ENCODE data around the gene ADCY1.

Gene ADCY1

DNA sequence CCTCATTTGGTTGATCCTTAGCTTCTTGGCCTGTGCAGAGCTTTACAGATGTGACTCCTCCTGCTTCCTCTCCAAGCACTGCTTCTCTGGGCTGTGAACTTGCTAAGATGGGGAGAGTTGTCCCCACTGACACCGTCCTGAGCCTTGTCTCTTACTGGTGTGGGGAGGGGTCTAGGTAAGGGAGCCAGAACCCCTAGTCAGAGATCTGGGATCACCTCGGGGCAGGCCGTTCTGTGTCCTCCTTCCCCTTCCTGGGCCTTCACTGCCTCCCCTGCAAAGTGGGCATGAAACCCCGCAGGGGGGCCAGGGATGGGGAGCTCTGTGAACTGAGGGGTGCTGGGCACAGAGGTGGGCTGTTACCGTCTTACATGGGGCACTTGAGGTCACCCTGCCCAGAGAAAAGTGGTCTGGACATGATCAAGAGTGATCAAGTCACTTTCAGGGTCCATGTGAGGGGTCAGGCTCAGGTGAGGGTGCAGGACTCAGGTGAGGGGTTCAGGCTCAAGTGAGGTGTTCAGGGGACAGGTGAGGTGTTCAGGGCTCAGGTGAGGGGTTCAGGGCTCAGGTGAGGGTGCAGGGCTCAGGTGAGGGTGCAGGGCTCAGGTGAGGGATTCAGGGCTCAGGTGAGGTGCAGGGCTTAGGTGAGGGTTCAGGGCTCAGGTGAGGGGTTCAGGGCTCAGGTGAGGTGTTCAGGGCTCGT, 86.2 kb downstream of the ADCY1 start:
- no peak for TF ChIP-seq CTCF (IDR thresholded peaks at IDR 0.05; ENCODE audit: low read depth, low read length)
- no peak overlapping the region for H3K4me3 ChIP-seq (ENCODE audit: low read depth, low read length)

- TF ChIP-seq CTCF (IDR thresholded peaks at IDR 0.05; ENCODE audit: low read depth, low read length), result no peak
- H3K4me3 ChIP-seq (ENCODE audit: low read depth, low read length), result no peak overlapping the region
Observed at GRCh38 chr7:45660901-45661211, 86.7 kb downstream of the ADCY1 start.

DNA sequence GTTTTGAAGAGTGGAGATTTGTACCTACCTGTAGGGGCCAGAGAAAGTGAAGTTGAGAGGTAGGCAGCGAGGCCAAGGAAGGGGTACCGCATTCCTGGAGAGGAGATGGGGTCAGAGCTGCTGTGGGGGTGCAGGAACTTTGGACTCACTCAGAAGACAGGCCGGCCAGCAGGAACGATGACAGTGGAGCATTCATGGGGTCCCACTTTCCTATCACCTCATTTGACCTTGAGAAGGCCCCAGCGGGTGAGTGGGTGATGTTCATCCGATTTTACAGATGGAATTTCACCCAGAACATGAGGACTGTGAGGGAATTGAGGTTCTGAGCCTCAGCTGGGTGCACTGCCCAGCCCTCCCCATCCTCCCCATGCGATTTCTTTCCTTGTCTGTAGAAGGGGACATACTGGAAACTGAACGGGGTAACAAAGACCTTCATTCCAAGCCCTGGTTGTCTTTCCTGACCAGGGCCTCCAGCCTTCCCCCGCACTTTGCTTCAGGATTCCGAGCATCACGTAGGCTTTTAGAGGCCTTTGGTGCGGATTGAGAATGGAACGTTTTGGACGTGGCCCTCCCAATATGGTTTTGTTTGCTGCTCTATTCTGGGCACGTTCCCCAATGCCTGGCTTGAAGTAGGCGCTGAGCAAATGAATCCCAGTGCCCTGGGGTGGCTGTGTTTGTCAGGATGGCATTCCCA, 87.3 kb downstream of the ADCY1 start:
- H3K4me3 ChIP-seq (ENCODE audit: low read depth, low read length), result no peak overlapping the region
- no peak for TF ChIP-seq CTCF (IDR thresholded peaks at IDR 0.05; ENCODE audit: low read depth, low read length)

GRCh38 chr7:45662018-45662417, 87.8 kb downstream of the ADCY1 start:
- H3K4me3 ChIP-seq (ENCODE audit: low read depth, low read length), result no peak overlapping the region
- TF ChIP-seq CTCF (IDR thresholded peaks at IDR 0.05; ENCODE audit: low read depth, low read length), result no peak

DNA sequence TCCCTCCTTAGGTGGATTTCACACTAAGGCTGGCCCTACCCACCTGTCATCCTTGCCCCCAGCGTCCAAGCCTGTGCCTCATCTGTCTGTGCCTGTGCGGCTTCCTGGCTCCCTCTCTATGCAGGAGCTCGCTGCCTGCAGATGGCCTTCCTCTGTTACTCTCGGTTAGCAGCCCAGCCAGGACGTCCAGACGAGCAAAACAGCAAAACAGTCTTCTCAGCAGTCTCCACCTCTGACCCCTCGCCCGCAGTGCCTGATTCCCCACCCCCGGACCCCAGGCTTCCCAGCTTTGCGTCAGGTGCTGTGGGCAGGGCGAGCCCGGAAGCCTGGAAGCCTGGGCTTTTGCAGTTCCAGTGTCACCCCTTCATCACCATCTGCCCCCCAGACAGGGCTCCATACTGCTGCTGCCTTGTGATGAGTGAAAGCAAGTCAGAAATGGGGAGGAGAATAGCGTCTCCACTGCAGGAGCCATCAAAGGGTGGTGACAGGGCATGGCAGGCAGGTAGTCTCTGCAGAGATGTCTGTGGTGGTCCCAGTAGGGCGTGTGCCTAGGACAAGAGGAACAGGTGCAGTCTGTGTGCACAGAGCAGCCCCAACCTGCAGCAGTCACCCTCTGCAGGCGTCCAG, 88.5 kb downstream of the ADCY1 start:
- H3K4me3 ChIP-seq (ENCODE audit: low read depth, low read length), result no peak overlapping the region
- no peak for TF ChIP-seq CTCF (IDR thresholded peaks at IDR 0.05; ENCODE audit: low read depth, low read length)

- TF ChIP-seq CTCF (IDR thresholded peaks at IDR 0.05; ENCODE audit: low read depth, low read length), result peak; percentile 90
- H3K4me3 ChIP-seq (ENCODE audit: low read depth, low read length), result no peak overlapping the region
Observed at GRCh38 chr7:45663167-45663921, 89.2 kb downstream of the ADCY1 start.
